Aorta (tissue), 5 donors: ENCODE data around the gene ANO6. TPM values are rescaled to one million over a fixed set of nuclear protein-coding genes. Genes with fewer than 3 reads are reported as not detected.

Experiments used
- ATAC-seq: fragments of 200-7000 bp; cut with Tn5 transposase; one replicate; pipeline ENCODE4 v1.9.1; 2022; ENCODE audit warnings: moderate library complexity; ENCODE audit not compliant: low FRiP score
- DNase-seq, 2 donors: peaks; one replicate each; pipeline ENCODE4 v3.0.0-alpha.2; 2020
- H3K27ac ChIP-seq, 2 donors: one replicate each; pipeline ENCODE4 v1.5.1; 2013; ENCODE audit warnings: low read length in 2 of 2, mild to moderate bottlenecking in 2 of 2, moderate library complexity in 2 of 2, control low read depth in 1 of 2, inconsistent platforms in 1 of 2, low read depth in 1 of 2
- H3K27me3 ChIP-seq, 2 donors: one replicate each; pipeline ENCODE4 v1.6.1; 2013; ENCODE audit warnings: control low read depth in 1 of 2, low read length in 1 of 2, mild to moderate bottlenecking in 1 of 2, moderate library complexity in 1 of 2; ENCODE audit not compliant: insufficient read depth in 2 of 2, control insufficient read depth in 1 of 2
- H3K36me3 ChIP-seq, 2 donors: one replicate each; pipeline ENCODE4 v1.6.1; 2013; ENCODE audit warnings: control low read depth in 1 of 2, low read length in 1 of 2, mild to moderate bottlenecking in 1 of 2; ENCODE audit not compliant: insufficient read depth in 2 of 2, control insufficient read depth in 1 of 2
- H3K4me1 ChIP-seq, 2 donors: one replicate each; pipeline ENCODE4 v1.6.1; 2013; ENCODE audit warnings: low read length in 2 of 2, control low read depth in 1 of 2, mild to moderate bottlenecking in 1 of 2, moderate library complexity in 1 of 2; ENCODE audit not compliant: insufficient read depth in 2 of 2, control insufficient read depth in 1 of 2
- H3K4me3 ChIP-seq, 2 donors: one replicate each; pipeline ENCODE4 v1.5.1; 2013; ENCODE audit warnings: low read length in 2 of 2, control low read depth in 1 of 2, mild to moderate bottlenecking in 1 of 2
- H3K9me3 ChIP-seq: one replicate; pipeline ENCODE4 v1.6.1; 2013; ENCODE audit warnings: mild to moderate bottlenecking, low read length; ENCODE audit not compliant: control insufficient read depth
- whole genome bisulfite sequencing, 2 donors: extraction: QIAGEN DNeasy Blood & Tissue Kit; methylation state at CpG; one replicate each; pipeline ENCODE4 v1.1.7; 2013; 5-methylcytosine and 5-hydroxymethylcytosine counted together
- intact Hi-C, 2 donors: fragments of 100-400 bp; cut with DNase I; formaldehyde crosslinking; loops; one replicate each; pipeline versions ENCODE4 v1.14.2 to v1.15.0; 2022
- polyA plus RNA-seq, 2 donors: library from polyadenylated mRNA; stranded (reverse); fragments of 200-250 nt; gene quantifications; one replicate each; pipeline ENCODE4 v1.2.3, GENCODE V29; 2013
- total RNA-seq, 2 donors: library from RNA; stranded (reverse); fragmentation: NEBNext Ultra II Directional; extraction: Animal tissue kit (Norgen Biotek cat#: 25700); gene quantifications; one replicate each; pipeline ENCODE4 v1.2.1, GENCODE V29; 2021
- donor health status: healthy with polysubstance abuse.
- donor health status: Bipolar disorder and iron deficiency.
- donor health status: DM: no; HTN: no; CAD: no.
- donor health status: DM: no; HTN: no; CAD: no.
- donor health status: DM: yes; HTN: yes; CAD: no.

The ANO6 gene
- total and polyA plus RNA-seq, 4 donors = 16.0 to 129 (median 64.6) TPM

GRCh38 chr12:45419317-45419814, 203.5 kb downstream of the ANO6 start:
- no peak for DNase-seq
- 78 to 85% methylated on average over 1 of the region's 1 CpG for WGBS, 2 donors
- no peak overlapping the region for H3K27ac ChIP-seq
- H3K27me3 ChIP-seq = no peaks in the 10 kb centered on the region
- H3K4me1 ChIP-seq = peaks cover 0 to 1% of the 10 kb centered on the region in 2 donors
- no peak for ATAC-seq
- no peaks in the 10 kb centered on the region for H3K9me3 ChIP-seq
- no peak overlapping the region for H3K4me3 ChIP-seq
- intact Hi-C loops = loop anchor here in 1 of 2 donors (10.0 kb wide), 1 partner anchor 305 kb away; the partner anchor contains the start of gene ARID2
- peaks cover 5 to 14% of the 10 kb centered on the region in 2 donors for H3K36me3 ChIP-seq

- WGBS, 2 donors = 88 to 91% methylated on average over 1 of the region's 1 CpG
- DNase-seq = no peak
- H3K9me3 ChIP-seq = no peaks in the 10 kb centered on the region
- H3K4me3 ChIP-seq = no peak overlapping the region
- H3K4me1 ChIP-seq = no peaks in the 10 kb centered on the region
- no peaks in the 10 kb centered on the region for H3K27me3 ChIP-seq
- intact Hi-C loops = no loop called here
- no peak overlapping the region for H3K27ac ChIP-seq
- peaks cover 5 to 8% of the 10 kb centered on the region in 2 donors for H3K36me3 ChIP-seq
- ATAC-seq = no peak
Observed at GRCh38 chr12:45421736-45422135, 205.8 kb downstream of the ANO6 start.

- no peaks in the 10 kb centered on the region for H3K4me1 ChIP-seq
- H3K27me3 ChIP-seq = no peaks in the 10 kb centered on the region
- no peak for DNase-seq
- no peak overlapping the region for H3K4me3 ChIP-seq
- peaks cover 3 to 8% of the 10 kb centered on the region in 2 donors for H3K36me3 ChIP-seq
- no peak overlapping the region for H3K27ac ChIP-seq
- no peak for ATAC-seq
- intact Hi-C loops = no loop called here
- H3K9me3 ChIP-seq = no peaks in the 10 kb centered on the region
- WGBS, 2 donors = 81 to 85% methylated on average over 1 of the region's 1 CpG
Observed at GRCh38 chr12:45423931-45424330, 208.0 kb downstream of the ANO6 start.

- Histone ChIP-seq H3K27ac (no peak overlapping the region), H3K9me3 (no peaks in the 10 kb centered on the region), H3K27me3 (no peaks in the 10 kb centered on the region), H3K4me3 (no peak overlapping the region), H3K36me3 (peaks cover 3 to 10% of the 10 kb centered on the region in 2 donors), H3K4me1 (no peaks in the 10 kb centered on the region)
- no peak for DNase-seq
- intact Hi-C loops = no loop called here
- ATAC-seq = no peak
- WGBS, 2 donors = 43 to 53% methylated on average over 4 of the region's 4 CpGs
Observed at GRCh38 chr12:45425426-45425825, 209.5 kb downstream of the ANO6 start.

GRCh38 chr12:45426294-45426693, 210.4 kb downstream of the ANO6 start:
- Histone ChIP-seq H3K27me3 (no peaks in the 10 kb centered on the region), H3K27ac (no peak overlapping the region), H3K4me1 (no peaks in the 10 kb centered on the region), H3K4me3 (no peak overlapping the region), H3K9me3 (no peaks in the 10 kb centered on the region), H3K36me3 (peaks cover 3 to 10% of the 10 kb centered on the region in 2 donors)
- ATAC-seq (no peak), DNase-seq (no peak)
- 91 to 92% methylated on average over 4 of the region's 4 CpGs for WGBS, 2 donors
- intact Hi-C loops = no loop called here

- ATAC-seq (no peak), DNase-seq (no peak)
- Histone ChIP-seq H3K27me3 (no peaks in the 10 kb centered on the region), H3K4me1 (no peaks in the 10 kb centered on the region), H3K9me3 (peaks cover 1% of the 10 kb centered on the region), H3K27ac (no peak overlapping the region), H3K4me3 (no peak overlapping the region), H3K36me3 (peaks cover 3 to 12% of the 10 kb centered on the region in 2 donors)
- intact Hi-C loops = no loop called here
- WGBS, 2 donors = 97 to 98% methylated on average over 4 of the region's 4 CpGs
Observed at GRCh38 chr12:45427042-45427441, 211.1 kb downstream of the ANO6 start.

- intact Hi-C loops = no loop called here
- H3K27ac ChIP-seq = no peak overlapping the region
- WGBS, 2 donors = 91 to 93% methylated on average over 1 of the region's 1 CpG
- ATAC-seq (no peak), DNase-seq (no peak)
- no peak overlapping the region for H3K4me3 ChIP-seq
- peaks cover 1% of the 10 kb centered on the region for H3K9me3 ChIP-seq
- H3K27me3 ChIP-seq = no peaks in the 10 kb centered on the region
- peaks cover 3 to 6% of the 10 kb centered on the region in 2 donors for H3K36me3 ChIP-seq
- peaks cover 0 to 2% of the 10 kb centered on the region in 2 donors for H3K4me1 ChIP-seq
Observed at GRCh38 chr12:45429831-45430230, 213.9 kb downstream of the ANO6 start.

- Histone ChIP-seq H3K36me3 (peaks cover 3 to 6% of the 10 kb centered on the region in 2 donors), H3K27me3 (no peaks in the 10 kb centered on the region), H3K4me1 (peaks cover 0 to 4% of the 10 kb centered on the region in 2 donors), H3K4me3 (no peak overlapping the region), H3K27ac (no peak overlapping the region), H3K9me3 (peaks cover 1% of the 10 kb centered on the region)
- DNase-seq (no peak), ATAC-seq (no peak)
- 85 to 90% methylated on average over 5 of the region's 5 CpGs for WGBS, 2 donors
- intact Hi-C loops = no loop called here
Observed at GRCh38 chr12:45431126-45431525, 215.2 kb downstream of the ANO6 start.

- Histone ChIP-seq H3K27ac (no peak overlapping the region), H3K36me3 (peaks cover 0 to 6% of the 10 kb centered on the region in 2 donors), H3K9me3 (peaks cover 1% of the 10 kb centered on the region), H3K4me3 (no peak overlapping the region), H3K27me3 (no peaks in the 10 kb centered on the region), H3K4me1 (peaks cover 0 to 4% of the 10 kb centered on the region in 2 donors)
- 95 to 98% methylated on average over 5 of the region's 5 CpGs for WGBS, 2 donors
- ATAC-seq (no peak), DNase-seq (no peak)
- intact Hi-C loops = no loop called here
Observed at GRCh38 chr12:45432710-45433109, 216.8 kb downstream of the ANO6 start.
